Gastroesophageal sphincter (tissue), 4 donors: ENCODE data around the gene GAREM1. TPM values are rescaled to one million over a fixed set of nuclear protein-coding genes. Genes with fewer than 3 reads are reported as not detected.

Experiments used
- ATAC-seq: fragments of 150-250 bp; one replicate; pipeline ENCODE4 v1.9.1; 2016; ENCODE audit warnings: mild to moderate bottlenecking, moderate library complexity
- H3K27ac ChIP-seq, 4 donors: fragments of 200-600 bp; sonication (generic) in 3 of 4; 1 replicate in 3 of 4; 2 replicates in 1 of 4; pipeline ENCODE4 v1.5.1; 2016 to 2019
- H3K27me3 ChIP-seq: fragments of 200-600 bp; sonication (generic); one replicate; pipeline ENCODE4 v1.5.1; 2019
- H3K36me3 ChIP-seq, 2 donors: fragments of 200-600 bp; sonication (generic); one replicate each; pipeline ENCODE4 v1.5.1; 2019; ENCODE audit warnings: control low read depth in 1 of 2
- H3K4me1 ChIP-seq, 3 donors: fragments of 200-600 bp; sonication (generic); 1 replicate in 2 of 3; 2 replicates in 1 of 3; pipeline ENCODE4 v1.5.1; 2016 to 2019; ENCODE audit warnings: control low read depth in 2 of 3
- H3K4me3 ChIP-seq, 2 donors: fragments of 200-600 bp; sonication (generic); one replicate each; pipeline ENCODE4 v1.5.1; 2019; ENCODE audit warnings: mild to moderate bottlenecking in 1 of 2, moderate library complexity in 1 of 2
- H3K9me3 ChIP-seq, 3 donors: fragments of 200-600 bp; sonication (generic); one replicate each; pipeline ENCODE4 v1.5.1; 2017 to 2019; ENCODE audit warnings: control low read depth in 2 of 3
- CTCF ChIP-seq, 4 experiments: fragments of 200-600 bp in 2 of 4; fragments of 450-650 bp in 2 of 4; sonication (generic) in 1 of 4; IDR thresholded peaks; one replicate each; pipeline ENCODE4 v1.5.1; 2017 to 2019; ENCODE audit warnings: antibody characterized with exemption in 4 of 4, mild to moderate bottlenecking in 2 of 4, moderate library complexity in 2 of 4
- EP300 ChIP-seq: sonication (generic); formaldehyde crosslinking; IDR thresholded peaks from one replicate; pipeline ENCODE4 v1.6.1; 2017; ENCODE audit warnings: antibody characterized with exemption, mild to moderate bottlenecking
- POLR2A ChIP-seq, 2 donors: fragments of 450-650 bp; IDR thresholded peaks; one replicate each; pipeline ENCODE4 v1.6.1; 2017; ENCODE audit warnings: antibody characterized with exemption in 2 of 2, mild to moderate bottlenecking in 2 of 2, moderate library complexity in 1 of 2
- POLR2AphosphoS5 ChIP-seq: sonication (generic); formaldehyde crosslinking; IDR thresholded peaks from one replicate; pipeline ENCODE4 v1.6.1; 2017; ENCODE audit warnings: antibody characterized with exemption
- WGBS, 2 donors: methylation state at CpG; one replicate each; pipeline ENCODE4 v1.1.5; 2018; ENCODE audit warnings: low coverage in 1 of 2; 5-methylcytosine and 5-hydroxymethylcytosine counted together
- total RNA-seq, 4 donors: library from RNA; depleted of rRNA; stranded (reverse); fragments of >200 nt; gene quantifications; one replicate each; pipeline ENCODE4 v1.1.0, GENCODE V29; 2016

GAREM1 gene
- total RNA-seq, 4 donors from 2014 or later: 8.2 to 16.6 (median 12.3) TPM

DNA sequence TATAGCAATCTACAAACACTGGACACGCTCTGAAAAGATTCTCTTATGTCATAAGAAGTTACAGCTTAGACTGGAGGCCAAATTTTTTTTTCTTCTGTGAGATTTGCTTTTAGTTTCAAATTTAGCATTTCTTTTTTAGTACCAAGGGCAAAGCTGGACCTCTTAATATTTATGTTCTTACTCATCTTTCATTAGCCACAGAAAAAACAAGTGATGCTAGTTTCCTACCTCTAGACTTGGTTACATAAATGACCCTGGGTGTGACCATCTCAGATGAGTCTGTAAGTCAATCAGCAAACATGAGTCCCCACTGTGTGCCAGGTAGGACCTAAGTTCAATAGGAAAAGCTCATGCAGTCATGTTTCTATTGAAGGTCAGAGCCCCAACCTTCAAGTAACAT, 186.4 kb downstream of the GAREM1 start:
- Histone ChIP-seq H3K36me3 (peaks cover 0 to 20% of the 10 kb centered on the region in 2 donors), H3K27ac (no peak overlapping the region), H3K9me3 (no peaks in the 10 kb centered on the region), H3K4me3 (no peak overlapping the region), H3K4me1 (peaks cover 3 to 41% (median 12%) of the 10 kb centered on the region in 3 donors), H3K27me3 (no peaks in the 10 kb centered on the region)
- 56 to 57% methylated on average over 1 of the region's 1 CpG for WGBS, 2 donors
- TF ChIP-seq POLR2AphosphoS5 (no peak), POLR2A (IDR thresholded peaks at IDR 0.05) (no peak), CTCF (IDR thresholded peaks at IDR 0.05) (no peak), EP300 (no peak)
- ATAC-seq: no peak

- no peaks in the 10 kb centered on the region for H3K36me3 ChIP-seq
- H3K27ac ChIP-seq: no peak overlapping the region
Observed at GRCh38 chr18:32280911-32281310, 189.8 kb downstream of the GAREM1 start.

DNA sequence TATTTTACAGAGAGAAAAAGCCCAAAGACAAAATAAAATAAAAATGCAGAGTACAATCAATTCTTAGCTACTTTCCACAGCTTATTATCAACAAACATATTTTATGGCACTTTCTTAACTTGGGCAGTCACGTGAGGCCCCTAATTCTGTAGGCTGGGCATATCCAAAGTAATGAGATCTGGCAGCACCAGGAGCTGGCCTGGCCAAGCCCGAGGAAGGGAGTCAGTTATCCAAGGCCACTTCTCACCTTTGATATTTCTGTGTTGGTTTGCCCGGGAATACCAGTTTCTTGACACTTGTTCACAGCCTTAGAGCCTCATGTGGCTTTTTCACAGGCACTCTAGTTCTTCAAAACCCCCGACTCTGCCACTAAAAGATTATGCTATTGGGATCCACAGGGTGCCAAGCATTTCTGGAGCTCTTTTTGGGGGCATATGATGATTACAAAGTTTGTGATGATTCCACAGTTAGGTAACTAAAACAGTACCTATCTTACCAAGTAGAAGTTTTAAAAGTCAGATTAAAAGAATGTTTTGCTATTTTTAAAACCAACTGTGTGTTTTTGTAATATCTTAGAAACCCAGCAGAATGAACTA, 190.4 kb downstream of the GAREM1 start:
- Histone ChIP-seq H3K36me3 (no peaks in the 10 kb centered on the region), H3K27me3 (no peaks in the 10 kb centered on the region), H3K9me3 (no peaks in the 10 kb centered on the region), H3K4me1 (peaks cover 3 to 41% (median 12%) of the 10 kb centered on the region in 3 donors), H3K4me3 (no peak overlapping the region), H3K27ac (no peak overlapping the region)
- no peak for ATAC-seq
- 33 to 51% methylated on average over 3 of the region's 4 CpGs for WGBS, 2 donors
- TF ChIP-seq CTCF (IDR thresholded peaks at IDR 0.05) (no peak), POLR2AphosphoS5 (no peak), POLR2A (IDR thresholded peaks at IDR 0.05) (no peak), EP300 (no peak)

More at GRCh38 chr18:32280911-32281310, 189.8 kb downstream of the GAREM1 start:
- no peak for ATAC-seq
- TF ChIP-seq POLR2AphosphoS5 (no peak), CTCF (IDR thresholded peaks at IDR 0.05) (no peak), EP300 (no peak), POLR2A (IDR thresholded peaks at IDR 0.05) (no peak)
- Histone ChIP-seq H3K4me1 (peaks cover 3 to 41% (median 12%) of the 10 kb centered on the region in 3 donors), H3K9me3 (no peaks in the 10 kb centered on the region), H3K4me3 (no peak overlapping the region), H3K27me3 (no peaks in the 10 kb centered on the region)
- WGBS, 2 donors: 50 to 51% methylated on average over 4 of the region's 4 CpGs

DNA sequence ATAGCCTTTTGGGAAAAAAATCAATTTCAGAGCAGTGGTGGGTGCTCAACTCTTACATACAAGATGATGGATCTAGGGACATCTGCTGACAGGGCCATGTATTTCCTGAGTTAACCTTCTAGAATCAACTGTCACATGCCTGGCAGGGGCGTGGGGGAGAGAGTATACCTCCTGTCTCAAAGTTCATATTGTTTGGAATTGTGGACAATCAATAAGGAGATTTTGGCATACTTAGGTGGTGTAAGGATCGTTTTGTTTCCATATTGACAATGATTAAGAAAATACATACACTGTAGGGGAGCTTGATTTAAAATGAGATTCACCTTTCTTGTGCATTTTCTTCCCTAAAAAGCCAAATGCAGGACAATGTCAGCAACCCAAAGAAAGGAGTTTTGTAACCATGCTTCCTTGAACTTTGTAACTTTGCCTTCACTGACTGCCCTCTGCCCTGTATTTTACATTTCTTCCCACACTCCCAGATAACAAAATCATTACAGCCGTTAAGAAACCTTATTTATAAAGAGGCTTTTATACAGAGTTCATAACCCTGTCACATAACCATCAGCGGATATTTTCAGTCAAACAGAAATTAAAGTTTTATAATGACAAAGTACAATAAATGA, 192.4 kb downstream of the GAREM1 start:
- TF ChIP-seq POLR2AphosphoS5 (no peak), EP300 (no peak), CTCF (IDR thresholded peaks at IDR 0.05) (no peak), POLR2A (IDR thresholded peaks at IDR 0.05) (no peak)
- H3K4me3 ChIP-seq: no peak overlapping the region
- H3K4me1 ChIP-seq: peaks cover 3 to 28% (median 6%) of the 10 kb centered on the region in 3 donors
- no peaks in the 10 kb centered on the region for H3K27me3 ChIP-seq
- no peak for ATAC-seq
- H3K36me3 ChIP-seq: no peaks in the 10 kb centered on the region
- 69 to 70% methylated on average over 4 of the region's 4 CpGs for WGBS, 2 donors
- no peaks in the 10 kb centered on the region for H3K9me3 ChIP-seq
- H3K27ac ChIP-seq: no peak overlapping the region

DNA sequence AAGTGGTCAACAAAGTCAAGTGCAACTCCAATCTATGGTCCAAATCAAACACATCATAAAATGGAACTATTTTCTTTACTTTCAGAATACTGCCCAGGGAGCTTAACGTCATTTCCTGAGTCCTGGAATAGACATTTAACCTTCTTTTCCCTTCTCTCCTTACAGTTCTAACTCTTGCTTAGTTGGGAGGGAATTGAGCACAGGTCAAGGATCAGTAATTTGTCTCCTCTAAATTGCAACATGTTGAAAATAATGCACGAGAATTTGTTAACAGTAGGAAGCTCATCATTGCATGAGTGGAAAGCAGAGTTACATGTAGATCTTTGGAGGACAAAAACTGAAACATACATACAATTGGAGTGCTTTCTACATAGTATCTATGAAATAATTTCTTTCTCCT, 193.1 kb downstream of the GAREM1 start:
- Histone ChIP-seq H3K4me1 (peaks cover 3 to 21% (median 5%) of the 10 kb centered on the region in 3 donors), H3K9me3 (no peaks in the 10 kb centered on the region), H3K36me3 (no peaks in the 10 kb centered on the region), H3K27ac (no peak overlapping the region), H3K4me3 (no peak overlapping the region), H3K27me3 (no peaks in the 10 kb centered on the region)
- 12 to 52% methylated on average over 2 of the region's 2 CpGs for WGBS, 2 donors
- TF ChIP-seq POLR2AphosphoS5 (no peak), EP300 (no peak), CTCF (IDR thresholded peaks at IDR 0.05) (no peak), POLR2A (IDR thresholded peaks at IDR 0.05) (no peak)
- no peak for ATAC-seq
